ENCODE measurements around the gene SLC25A27. TPM values are rescaled to one million over a fixed set of nuclear protein-coding genes. Genes with fewer than 3 reads are reported as not detected.

The SLC25A27 gene
- total and polyA plus RNA-seq, 9 of the 15 experiments (the other 6 are each of a cell fraction or from before 2014, with no cell fraction given): not detected

DNA sequence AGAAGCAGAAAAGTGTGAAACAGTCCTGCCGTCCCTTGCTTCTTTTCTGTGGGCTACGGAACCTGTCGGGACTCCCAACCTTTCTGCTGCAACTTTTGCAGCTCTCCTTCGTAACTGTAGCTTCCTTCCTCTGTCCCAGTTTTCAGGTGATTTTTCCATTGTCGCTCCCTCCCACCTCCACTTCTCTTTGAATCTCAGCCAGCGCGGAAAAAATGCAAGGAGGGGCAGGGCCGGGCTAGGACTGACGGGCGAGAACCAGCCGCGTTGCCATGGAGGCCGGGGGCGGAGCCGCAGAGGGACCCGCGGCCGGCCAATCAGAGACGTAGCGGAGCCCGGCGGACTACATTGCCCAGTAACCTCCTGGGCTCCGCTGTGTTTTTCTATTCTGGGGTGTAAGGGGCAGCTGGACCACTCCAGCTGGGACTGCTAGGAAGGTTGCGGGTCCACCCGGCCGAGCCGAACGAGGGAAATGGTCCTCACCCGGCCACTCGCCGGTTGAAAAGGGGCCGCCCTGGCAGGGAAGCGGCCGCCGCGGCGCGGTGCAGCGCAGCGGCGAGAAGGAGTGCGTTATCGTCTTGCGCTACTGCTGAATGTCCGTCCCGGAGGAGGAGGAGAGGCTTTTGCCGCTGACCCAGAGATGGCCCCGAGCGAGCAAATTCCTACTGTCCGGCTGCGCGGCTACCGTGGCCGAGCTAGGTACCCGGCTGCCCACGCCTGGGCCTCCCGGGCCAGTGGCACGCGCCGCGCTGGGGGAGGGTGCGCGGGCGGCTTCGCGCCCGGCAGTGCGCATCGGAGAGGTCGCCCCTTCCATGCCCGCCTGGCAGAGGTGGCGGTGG is at the start of gene SLC25A27, which contains the start of gene CYP39A1 (continued):
- peak in 1 of 3 experiments; percentile 22 for TF ChIP-seq YY1 (IDR thresholded peaks at IDR 0.05; ENCODE audit: borderline replicate concordance in 1 of 3, control insufficient read depth in 1 of 3, extremely low read depth in 1 of 3, insufficient read depth in 3 of 3, insufficient read length in 1 of 3, insufficient replicate concordance in 2 of 3, low read depth in 1 of 3, low read length in 2 of 3)
- TF ChIP-seq, protein P1, sequence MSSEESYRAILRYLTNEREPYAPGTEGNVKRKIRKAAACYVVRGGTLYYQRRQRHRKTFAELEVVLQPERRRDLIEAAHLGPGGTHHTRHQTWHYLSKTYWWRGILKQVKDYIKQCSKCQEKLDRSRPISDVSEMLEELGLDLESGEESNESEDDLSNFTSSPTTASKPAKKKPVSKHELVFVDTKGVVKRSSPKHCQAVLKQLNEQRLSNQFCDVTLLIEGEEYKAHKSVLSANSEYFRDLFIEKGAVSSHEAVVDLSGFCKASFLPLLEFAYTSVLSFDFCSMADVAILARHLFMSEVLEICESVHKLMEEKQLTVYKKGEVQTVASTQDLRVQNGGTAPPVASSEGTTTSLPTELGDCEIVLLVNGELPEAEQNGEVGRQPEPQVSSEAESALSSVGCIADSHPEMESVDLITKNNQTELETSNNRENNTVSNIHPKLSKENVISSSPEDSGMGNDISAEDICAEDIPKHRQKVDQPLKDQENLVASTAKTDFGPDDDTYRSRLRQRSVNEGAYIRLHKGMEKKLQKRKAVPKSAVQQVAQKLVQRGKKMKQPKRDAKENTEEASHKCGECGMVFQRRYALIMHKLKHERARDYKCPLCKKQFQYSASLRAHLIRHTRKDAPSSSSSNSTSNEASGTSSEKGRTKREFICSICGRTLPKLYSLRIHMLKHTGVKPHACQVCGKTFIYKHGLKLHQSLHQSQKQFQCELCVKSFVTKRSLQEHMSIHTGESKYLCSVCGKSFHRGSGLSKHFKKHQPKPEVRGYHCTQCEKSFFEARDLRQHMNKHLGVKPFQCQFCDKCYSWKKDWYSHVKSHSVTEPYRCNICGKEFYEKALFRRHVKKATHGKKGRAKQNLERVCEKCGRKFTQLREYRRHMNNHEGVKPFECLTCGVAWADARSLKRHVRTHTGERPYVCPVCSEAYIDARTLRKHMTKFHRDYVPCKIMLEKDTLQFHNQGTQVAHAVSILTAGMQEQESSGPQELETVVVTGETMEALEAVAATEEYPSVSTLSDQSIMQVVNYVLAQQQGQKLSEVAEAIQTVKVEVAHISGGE (CRISPR knock-in tag; IDR thresholded peaks at IDR 0.05): 0 out of 6 replicates have a peak, but pooled peaks of 1 of the 3 experiments have one; percentile 29
- TF ChIP-seq, protein P2, sequence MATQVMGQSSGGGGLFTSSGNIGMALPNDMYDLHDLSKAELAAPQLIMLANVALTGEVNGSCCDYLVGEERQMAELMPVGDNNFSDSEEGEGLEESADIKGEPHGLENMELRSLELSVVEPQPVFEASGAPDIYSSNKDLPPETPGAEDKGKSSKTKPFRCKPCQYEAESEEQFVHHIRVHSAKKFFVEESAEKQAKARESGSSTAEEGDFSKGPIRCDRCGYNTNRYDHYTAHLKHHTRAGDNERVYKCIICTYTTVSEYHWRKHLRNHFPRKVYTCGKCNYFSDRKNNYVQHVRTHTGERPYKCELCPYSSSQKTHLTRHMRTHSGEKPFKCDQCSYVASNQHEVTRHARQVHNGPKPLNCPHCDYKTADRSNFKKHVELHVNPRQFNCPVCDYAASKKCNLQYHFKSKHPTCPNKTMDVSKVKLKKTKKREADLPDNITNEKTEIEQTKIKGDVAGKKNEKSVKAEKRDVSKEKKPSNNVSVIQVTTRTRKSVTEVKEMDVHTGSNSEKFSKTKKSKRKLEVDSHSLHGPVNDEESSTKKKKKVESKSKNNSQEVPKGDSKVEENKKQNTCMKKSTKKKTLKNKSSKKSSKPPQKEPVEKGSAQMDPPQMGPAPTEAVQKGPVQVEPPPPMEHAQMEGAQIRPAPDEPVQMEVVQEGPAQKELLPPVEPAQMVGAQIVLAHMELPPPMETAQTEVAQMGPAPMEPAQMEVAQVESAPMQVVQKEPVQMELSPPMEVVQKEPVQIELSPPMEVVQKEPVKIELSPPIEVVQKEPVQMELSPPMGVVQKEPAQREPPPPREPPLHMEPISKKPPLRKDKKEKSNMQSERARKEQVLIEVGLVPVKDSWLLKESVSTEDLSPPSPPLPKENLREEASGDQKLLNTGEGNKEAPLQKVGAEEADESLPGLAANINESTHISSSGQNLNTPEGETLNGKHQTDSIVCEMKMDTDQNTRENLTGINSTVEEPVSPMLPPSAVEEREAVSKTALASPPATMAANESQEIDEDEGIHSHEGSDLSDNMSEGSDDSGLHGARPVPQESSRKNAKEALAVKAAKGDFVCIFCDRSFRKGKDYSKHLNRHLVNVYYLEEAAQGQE (IDR thresholded peaks at IDR 0.05; ENCODE audit: borderline replicate concordance): peak; percentile 84
- TF ChIP-seq, protein P2 (CRISPR knock-in tag; IDR thresholded peaks at IDR 0.05; ENCODE audit: low read depth): no peak
- no peak for TF ChIP-seq HMG20A (CRISPR knock-in tag; conservative IDR thresholded peaks at IDR 0.05)
- TF ChIP-seq SRF (CRISPR knock-in tag; IDR thresholded peaks at IDR 0.05): no peak
- peak; percentile 71 to 74 for TF ChIP-seq NRF1 (conservative IDR thresholded peaks at IDR 0.05 in 1 of 2, IDR thresholded peaks at IDR 0.05 in 1 of 2)
- TF ChIP-seq SMAD1 (IDR thresholded peaks at IDR 0.05; ENCODE audit: low read depth, low read length, partially characterized antibody): no peak
- TF ChIP-seq, protein P3, sequence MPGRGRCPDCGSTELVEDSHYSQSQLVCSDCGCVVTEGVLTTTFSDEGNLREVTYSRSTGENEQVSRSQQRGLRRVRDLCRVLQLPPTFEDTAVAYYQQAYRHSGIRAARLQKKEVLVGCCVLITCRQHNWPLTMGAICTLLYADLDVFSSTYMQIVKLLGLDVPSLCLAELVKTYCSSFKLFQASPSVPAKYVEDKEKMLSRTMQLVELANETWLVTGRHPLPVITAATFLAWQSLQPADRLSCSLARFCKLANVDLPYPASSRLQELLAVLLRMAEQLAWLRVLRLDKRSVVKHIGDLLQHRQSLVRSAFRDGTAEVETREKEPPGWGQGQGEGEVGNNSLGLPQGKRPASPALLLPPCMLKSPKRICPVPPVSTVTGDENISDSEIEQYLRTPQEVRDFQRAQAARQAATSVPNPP (IDR thresholded peaks at IDR 0.05; ENCODE audit: borderline replicate concordance, insufficient read depth, insufficient read length): no peak
- TF ChIP-seq BHLHE40 (IDR thresholded peaks at IDR 0.05; ENCODE audit: low read length): no peak
